Thoracic aorta (tissue), 2 donors: Measurements from ENCODE around the gene COX7A2. TPM values are rescaled to one million over a fixed set of nuclear protein-coding genes. Genes with fewer than 3 reads are reported as not detected.

Experiments
- ATAC-seq: fragments of 150-250 bp; one replicate; pipeline ENCODE4 v1.8.0; 2017; ENCODE audit warnings: low read depth; ENCODE audit not compliant: insufficient number of reproducible peaks, low FRiP score
- DNase-seq: peaks from one replicate; pipeline ENCODE4 v3.0.0-alpha.2; 2020; ENCODE audit warnings: low spot score
- H3K27ac ChIP-seq, 2 donors: fragments of 200-600 bp; sonication (generic); 1 replicate in 1 of 2; 2 replicates in 1 of 2; pipeline ENCODE4 v1.5.1; 2016; ENCODE audit warnings: mild to moderate bottlenecking in 2 of 2, moderate library complexity in 2 of 2
- H3K27me3 ChIP-seq: fragments of 200-600 bp; sonication (generic); replicated peaks from 2 replicates; pipeline ENCODE4 v1.6.0; 2016; ENCODE audit warnings: mild to moderate bottlenecking; ENCODE audit not compliant: insufficient read depth
- H3K36me3 ChIP-seq: fragments of 200-600 bp; sonication (generic); one replicate; pipeline ENCODE4 v1.5.1; 2016
- H3K4me1 ChIP-seq, 2 donors: fragments of 200-600 bp; sonication (generic); 1 replicate in 1 of 2; 2 replicates in 1 of 2; pipeline versions ENCODE4 v1.5.1 to v1.6.0; 2016; ENCODE audit warnings: low read depth in 2 of 2, mild to moderate bottlenecking in 1 of 2; ENCODE audit not compliant: control insufficient read depth in 1 of 2
- H3K4me3 ChIP-seq: fragments of 200-600 bp; sonication (generic); 2 replicates; pipeline ENCODE4 v1.5.1; 2016; ENCODE audit warnings: mild to moderate bottlenecking
- H3K9me3 ChIP-seq: fragments of 200-600 bp; sonication (generic); 2 replicates; pipeline ENCODE4 v1.5.1; 2016
- total RNA-seq, 2 donors: library from RNA; depleted of rRNA; stranded (reverse); fragments of >200 nt; gene quantifications; one replicate each; pipeline versions ENCODE4 v1.1.0 to v1.2.3, GENCODE V29; 2016
- TF ChIP-seq, protein P1 (sequence below): fragments of 200-600 bp; sonication (generic); IDR thresholded peaks from one replicate; pipeline ENCODE4 v1.5.1; 2019; ENCODE audit warnings: antibody characterized with exemption

The COX7A2 gene
- total RNA-seq, 2 donors from 2014 or later = 101 to 643 TPM

DNA sequence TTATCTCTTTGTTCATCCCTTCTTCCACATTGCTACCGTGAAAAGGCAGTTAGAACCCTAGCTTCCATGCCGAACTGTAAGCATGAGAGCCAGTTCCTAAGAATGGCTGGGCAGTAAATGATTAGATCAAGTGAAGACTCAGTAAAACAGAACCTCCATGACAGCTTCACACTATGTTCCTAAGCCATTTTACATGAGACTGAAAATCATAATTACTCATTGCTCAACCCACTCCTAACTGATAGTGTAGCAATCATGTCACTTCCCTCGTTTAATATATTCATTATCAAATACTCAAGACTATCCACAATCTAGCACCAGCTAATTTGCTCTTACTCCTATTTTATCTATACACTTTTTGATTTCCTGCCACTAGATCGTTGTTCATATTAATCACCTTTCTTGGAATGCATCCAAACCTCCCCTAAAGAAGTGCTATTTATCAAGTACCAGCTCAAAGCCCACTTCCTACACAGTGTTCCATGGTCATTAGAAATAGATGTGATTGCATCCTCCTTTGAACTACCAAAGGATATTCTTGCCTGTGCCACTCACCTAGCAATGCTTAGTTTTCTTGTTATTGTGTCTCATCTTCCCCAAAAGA is 35.0 kb upstream of the COX7A2 start:
- ATAC-seq (no peak), DNase-seq (no peak)
- no peak overlapping the region for H3K27ac ChIP-seq
- no peaks in the 10 kb centered on the region for H3K36me3 ChIP-seq
- H3K27me3 ChIP-seq = no peaks in the 10 kb centered on the region
- peaks cover 44 to 63% of the 10 kb centered on the region in 2 donors for H3K4me1 ChIP-seq
- peak overlapping the region; percentile 17 for H3K4me3 ChIP-seq
- TF ChIP-seq, protein P1, sequence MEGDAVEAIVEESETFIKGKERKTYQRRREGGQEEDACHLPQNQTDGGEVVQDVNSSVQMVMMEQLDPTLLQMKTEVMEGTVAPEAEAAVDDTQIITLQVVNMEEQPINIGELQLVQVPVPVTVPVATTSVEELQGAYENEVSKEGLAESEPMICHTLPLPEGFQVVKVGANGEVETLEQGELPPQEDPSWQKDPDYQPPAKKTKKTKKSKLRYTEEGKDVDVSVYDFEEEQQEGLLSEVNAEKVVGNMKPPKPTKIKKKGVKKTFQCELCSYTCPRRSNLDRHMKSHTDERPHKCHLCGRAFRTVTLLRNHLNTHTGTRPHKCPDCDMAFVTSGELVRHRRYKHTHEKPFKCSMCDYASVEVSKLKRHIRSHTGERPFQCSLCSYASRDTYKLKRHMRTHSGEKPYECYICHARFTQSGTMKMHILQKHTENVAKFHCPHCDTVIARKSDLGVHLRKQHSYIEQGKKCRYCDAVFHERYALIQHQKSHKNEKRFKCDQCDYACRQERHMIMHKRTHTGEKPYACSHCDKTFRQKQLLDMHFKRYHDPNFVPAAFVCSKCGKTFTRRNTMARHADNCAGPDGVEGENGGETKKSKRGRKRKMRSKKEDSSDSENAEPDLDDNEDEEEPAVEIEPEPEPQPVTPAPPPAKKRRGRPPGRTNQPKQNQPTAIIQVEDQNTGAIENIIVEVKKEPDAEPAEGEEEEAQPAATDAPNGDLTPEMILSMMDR = no peak
- H3K9me3 ChIP-seq = no peaks in the 10 kb centered on the region

DNA sequence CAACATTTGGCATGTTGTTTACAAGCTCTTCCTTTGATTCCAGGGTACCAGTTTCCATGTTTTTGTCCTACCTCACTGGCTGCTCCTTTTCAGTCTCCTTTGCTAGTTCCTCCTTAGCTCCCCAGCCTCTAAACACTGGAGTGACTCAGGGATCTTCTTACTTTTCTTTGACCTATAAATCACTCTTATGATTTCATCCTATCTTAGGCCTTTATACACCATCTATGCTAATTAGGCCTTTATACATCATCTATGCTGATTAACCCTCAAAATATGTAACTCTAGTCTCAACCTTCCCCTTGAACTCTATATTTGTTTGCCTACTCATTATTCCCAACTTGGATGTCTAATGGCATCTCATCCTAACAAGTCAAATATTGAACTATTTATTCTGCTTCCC is 31.5 kb upstream of the COX7A2 start:
- H3K9me3 ChIP-seq = no peaks in the 10 kb centered on the region
- ATAC-seq = no peak
- H3K27me3 ChIP-seq = no peaks in the 10 kb centered on the region
- no peaks in the 10 kb centered on the region for H3K36me3 ChIP-seq
- TF ChIP-seq, protein P1 = no peak
- peaks cover 35 to 62% of the 10 kb centered on the region in 2 donors for H3K4me1 ChIP-seq
- DNase-seq = no peak
- H3K27ac ChIP-seq = no peak overlapping the region
- H3K4me3 ChIP-seq = no peak overlapping the region

DNA sequence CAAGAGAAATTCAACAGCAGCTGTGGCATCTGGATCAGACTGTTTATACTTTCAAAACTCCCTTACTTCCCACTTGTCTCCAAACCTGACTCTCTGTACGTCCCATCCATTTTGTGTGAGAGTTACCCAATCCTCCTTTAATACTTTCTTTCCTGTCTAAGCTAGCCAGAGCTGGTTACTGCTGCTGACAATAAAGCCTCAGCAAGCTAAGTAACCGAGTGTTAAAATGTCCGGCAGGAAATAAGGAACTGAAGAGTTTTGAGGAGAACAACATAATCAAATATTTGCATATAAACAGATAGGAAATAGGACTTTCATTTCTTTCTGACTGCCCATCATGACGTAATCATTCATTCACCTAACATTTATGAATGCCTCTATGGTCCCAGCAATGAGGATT is 29.4 kb upstream of the COX7A2 start:
- Histone ChIP-seq H3K4me1 (peaks cover 26 to 51% of the 10 kb centered on the region in 2 donors), H3K36me3 (no peaks in the 10 kb centered on the region), H3K9me3 (no peaks in the 10 kb centered on the region), H3K4me3 (peak overlapping the region; percentile 12), H3K27ac (peak overlapping the region in 1 of 2 donors; percentile 57), H3K27me3 (no peaks in the 10 kb centered on the region)
- DNase-seq (no peak), ATAC-seq (no peak)
- TF ChIP-seq, protein P1 = no peak

DNA sequence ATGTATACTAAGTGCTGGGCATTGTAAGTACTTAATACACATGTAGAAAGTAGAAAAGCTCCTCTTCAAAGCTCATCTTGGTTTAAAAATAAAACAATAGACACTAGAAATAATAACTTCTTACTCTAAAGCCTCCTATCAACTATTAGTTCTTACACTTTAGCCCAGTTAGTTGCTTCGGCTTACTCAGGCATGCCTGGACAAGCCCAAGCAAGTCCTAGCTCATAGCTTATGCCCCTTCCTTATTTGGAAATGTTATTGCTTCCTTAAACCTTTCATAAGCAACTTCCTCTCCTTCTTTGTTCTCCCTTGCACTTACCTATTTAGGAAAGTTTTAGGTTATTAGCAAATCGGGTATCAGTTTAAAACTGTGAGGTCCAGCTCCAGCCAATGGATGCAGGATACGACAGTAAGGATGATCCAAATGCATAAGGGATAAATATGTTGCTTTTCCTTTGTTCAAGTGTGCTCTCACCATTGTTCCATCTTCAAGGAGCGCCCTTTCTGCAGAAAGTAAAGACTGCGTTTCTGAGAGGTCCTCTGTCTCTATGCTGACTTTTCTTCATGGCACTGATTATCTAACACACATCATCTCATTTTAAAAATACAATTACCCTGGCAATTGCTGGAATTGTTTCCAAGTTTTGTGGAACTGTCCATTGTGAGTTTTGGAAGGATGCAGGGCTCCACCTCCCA is 28.7 kb upstream of the COX7A2 start:
- no peak for ATAC-seq
- no peaks in the 10 kb centered on the region for H3K27me3 ChIP-seq
- H3K9me3 ChIP-seq = no peaks in the 10 kb centered on the region
- no peak for DNase-seq
- H3K27ac ChIP-seq = peak overlapping the region; percentile 19 to 61
- H3K4me1 ChIP-seq = peaks cover 28 to 58% of the 10 kb centered on the region in 2 donors
- TF ChIP-seq, protein P1 = no peak
- H3K4me3 ChIP-seq = no peak overlapping the region
- no peaks in the 10 kb centered on the region for H3K36me3 ChIP-seq

DNA sequence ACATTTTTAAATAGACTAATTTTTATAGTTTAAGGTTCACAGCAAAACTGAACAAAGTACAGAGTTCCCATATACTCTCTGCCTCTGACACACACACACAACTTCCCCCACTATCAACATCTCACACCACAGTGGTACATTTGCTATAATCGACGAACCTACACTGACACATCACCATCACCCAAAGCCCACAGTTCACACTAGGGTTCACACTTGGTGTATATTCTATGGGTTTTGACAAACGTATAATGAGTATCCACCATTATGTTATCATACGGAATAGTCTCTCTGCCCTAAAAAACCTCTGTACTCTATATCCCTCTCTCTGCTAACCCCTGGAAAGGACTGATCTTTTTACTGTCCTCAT is 25.4 kb upstream of the COX7A2 start:
- no peaks in the 10 kb centered on the region for H3K9me3 ChIP-seq
- no peak for ATAC-seq
- no peak overlapping the region for H3K4me3 ChIP-seq
- peaks cover 15 to 45% of the 10 kb centered on the region in 2 donors for H3K4me1 ChIP-seq
- no peaks in the 10 kb centered on the region for H3K36me3 ChIP-seq
- H3K27me3 ChIP-seq = no peaks in the 10 kb centered on the region
- DNase-seq = no peak
- TF ChIP-seq, protein P1 = no peak
- no peak overlapping the region for H3K27ac ChIP-seq
